ENCODE results near the gene TACSTD2.
"Not testable (repeated sequence)": the region's sequence is repeated elsewhere in the genome, so short reads cannot be mapped to it uniquely, and the experiment has no call there.

GRCh38 chr1:58601921-58602320, 24.9 kb upstream of the TACSTD2 start:
- TF ChIP-seq CTCF (IDR thresholded peaks at IDR 0.05 in 2 of 3, conservative IDR thresholded peaks at IDR 0.05 in 1 of 3; ENCODE audit: borderline replicate concordance in 1 of 3, insufficient read depth in 1 of 3, low read depth in 2 of 3, low read length in 2 of 3); EZH2phosphoT487 (IDR thresholded peaks at IDR 0.05; ENCODE audit: borderline replicate concordance); TCF7L2 (IDR thresholded peaks at IDR 0.05; ENCODE audit: borderline replicate concordance, extremely low read depth, insufficient read depth, insufficient read length); RAD21 (IDR thresholded peaks at IDR 0.05; ENCODE audit: low read depth): not testable (repeated sequence)
